Small intestine (tissue), 7 donors: ENCODE data around the gene SOX18. TPM values are rescaled to one million over a fixed set of nuclear protein-coding genes. Genes with fewer than 3 reads are reported as not detected.
"Not testable (repeated sequence)": the region's sequence is repeated elsewhere in the genome, so short reads cannot be mapped to it uniquely, and the experiment has no call there.

ENCODE experiments used
- DNase-seq, 2 donors: peaks; one replicate each; pipeline versions ENCODE4 v3.0.0 to v3.0.0-alpha.2; 2013
- FAIRE-seq: peaks from 2 replicates; lab custom pipeline; 2012; peaks lifted over from hg19 to GRCh38; lab: Jason Lieb, UNC
- H3K27ac ChIP-seq, 3 donors: one replicate each; pipeline ENCODE4 v1.5.1; 2013; ENCODE audit warnings: low read length in 2 of 3, mild to moderate bottlenecking in 2 of 3, control low read depth in 1 of 3, inconsistent platforms in 1 of 3, low read depth in 1 of 3, moderate library complexity in 1 of 3
- H3K27me3 ChIP-seq, 3 donors: one replicate each; pipeline ENCODE4 v1.6.1; 2013; ENCODE audit warnings: low read length in 3 of 3, inconsistent platforms in 1 of 3; ENCODE audit not compliant: control insufficient read depth in 3 of 3, insufficient read depth in 3 of 3
- H3K36me3 ChIP-seq, 3 donors: one replicate each; pipeline ENCODE4 v1.6.1; 2013; ENCODE audit warnings: low read length in 3 of 3, inconsistent platforms in 1 of 3, low read depth in 1 of 3, mild to moderate bottlenecking in 1 of 3, moderate library complexity in 1 of 3; ENCODE audit not compliant: control insufficient read depth in 3 of 3, insufficient read depth in 2 of 3
- H3K4me1 ChIP-seq, 3 donors: one replicate each; pipeline ENCODE4 v1.6.1; 2013; ENCODE audit warnings: low read length in 2 of 3, inconsistent platforms in 1 of 3, low read depth in 1 of 3, mild to moderate bottlenecking in 1 of 3, moderate library complexity in 1 of 3; ENCODE audit not compliant: control insufficient read depth in 3 of 3, insufficient read depth in 2 of 3
- H3K4me3 ChIP-seq, 3 donors: one replicate each; pipeline ENCODE4 v1.5.1; 2013; ENCODE audit warnings: low read length in 3 of 3, control low read depth in 1 of 3, inconsistent platforms in 1 of 3, low read depth in 1 of 3, mild to moderate bottlenecking in 1 of 3, moderate library complexity in 1 of 3
- H3K9me3 ChIP-seq, 2 donors: one replicate each; pipeline ENCODE4 v1.6.1; 2013; ENCODE audit warnings: low read depth in 1 of 2, low read length in 1 of 2; ENCODE audit not compliant: control insufficient read depth in 2 of 2, insufficient read depth in 1 of 2
- WGBS, 3 donors: extraction: QIAGEN DNeasy Blood & Tissue Kit; methylation state at CpG; one replicate each; pipeline ENCODE4 v1.1.7; 2013; 5-methylcytosine and 5-hydroxymethylcytosine counted together
- polyA plus RNA-seq, 4 donors: library from polyadenylated mRNA; stranded (reverse) in 3 of 4; unstranded in 1 of 4; fragments of 200-250 nt in 3 of 4; fragments of 120-200 nt in 1 of 4; gene quantifications; one replicate each; pipeline versions ENCODE4 v1.2.1 to v1.2.3, GENCODE V29; 2013
- donor health status: healthy with polysubstance abuse.
- donor health status: control.
- donor health status: control.
- donor health status: Bipolar disorder and iron deficiency.
- donor health status: healthy.

SOX18 gene
- polyA plus RNA-seq, 4 donors, result 0.67 to 26.8 (median 2.9) TPM

DNA sequence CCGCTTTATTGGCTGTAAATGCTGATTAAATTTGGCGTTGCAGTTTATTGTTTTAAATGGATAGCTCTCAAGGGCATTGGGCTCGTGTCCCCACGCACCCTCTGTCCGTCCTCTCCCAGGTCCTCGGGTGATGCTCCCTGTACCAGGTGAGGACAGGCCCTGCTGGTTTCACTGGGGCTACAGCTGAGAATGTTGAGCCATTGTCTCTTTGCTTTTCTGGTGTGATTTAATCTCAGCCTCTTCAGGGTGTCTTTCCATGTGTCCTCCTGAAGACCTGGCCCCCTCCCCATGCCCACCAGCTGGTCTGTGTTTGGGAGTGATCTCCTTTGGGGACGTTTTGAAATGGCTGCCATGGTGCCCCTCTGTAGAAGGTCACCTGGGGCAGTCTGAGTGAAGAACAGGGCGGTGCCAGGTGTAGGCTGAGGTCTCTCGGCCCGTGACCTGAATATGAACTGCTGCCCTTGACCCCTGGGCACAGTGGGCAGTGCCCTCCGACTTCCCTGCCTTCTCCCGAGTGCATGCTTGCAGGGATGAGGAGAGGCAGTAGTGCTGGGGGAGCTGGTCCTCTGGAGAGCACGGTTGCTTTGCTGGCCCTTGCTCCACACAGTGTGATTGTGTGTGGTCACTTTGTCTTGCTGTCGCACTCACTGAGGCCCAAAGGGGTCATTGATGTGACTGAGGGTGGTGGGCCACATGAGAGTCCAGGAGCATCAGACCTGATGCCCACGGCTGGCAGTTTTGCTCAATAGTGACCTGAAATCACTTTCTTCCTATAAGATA, 25.9 kb downstream of the SOX18 start:
- WGBS, 3 donors, result 37 to 69% (median 50%) methylated on average over 15 of the region's 15 CpGs
- Histone ChIP-seq H3K27ac (no peak overlapping the region), H3K36me3 (peaks cover 18 to 96% (median 29%) of the 10 kb centered on the region in 3 donors), H3K4me1 (peaks cover 0 to 25% (median 2%) of the 10 kb centered on the region in 3 donors), H3K27me3 (peaks cover 0 to 12% (median 0%) of the 10 kb centered on the region in 3 donors), H3K9me3 (no peaks in the 10 kb centered on the region), H3K4me3 (no peak overlapping the region)
- DNase-seq (no peak), FAIRE-seq (no peak)

- Histone ChIP-seq H3K36me3 (peaks cover 20 to 96% (median 29%) of the 10 kb centered on the region in 3 donors), H3K27ac (no peak overlapping the region), H3K27me3 (peaks cover 0 to 12% (median 0%) of the 10 kb centered on the region in 3 donors), H3K4me3 (no peak overlapping the region), H3K9me3 (no peaks in the 10 kb centered on the region), H3K4me1 (peaks cover 0 to 25% (median 2%) of the 10 kb centered on the region in 3 donors)
- WGBS, 3 donors, result 96% methylated on average over 17 of the region's 17 CpGs
- DNase-seq (no peak), FAIRE-seq (no peak)
Measured at GRCh38 chr20:64022671-64023360, 26.6 kb downstream of the SOX18 start.

DNA sequence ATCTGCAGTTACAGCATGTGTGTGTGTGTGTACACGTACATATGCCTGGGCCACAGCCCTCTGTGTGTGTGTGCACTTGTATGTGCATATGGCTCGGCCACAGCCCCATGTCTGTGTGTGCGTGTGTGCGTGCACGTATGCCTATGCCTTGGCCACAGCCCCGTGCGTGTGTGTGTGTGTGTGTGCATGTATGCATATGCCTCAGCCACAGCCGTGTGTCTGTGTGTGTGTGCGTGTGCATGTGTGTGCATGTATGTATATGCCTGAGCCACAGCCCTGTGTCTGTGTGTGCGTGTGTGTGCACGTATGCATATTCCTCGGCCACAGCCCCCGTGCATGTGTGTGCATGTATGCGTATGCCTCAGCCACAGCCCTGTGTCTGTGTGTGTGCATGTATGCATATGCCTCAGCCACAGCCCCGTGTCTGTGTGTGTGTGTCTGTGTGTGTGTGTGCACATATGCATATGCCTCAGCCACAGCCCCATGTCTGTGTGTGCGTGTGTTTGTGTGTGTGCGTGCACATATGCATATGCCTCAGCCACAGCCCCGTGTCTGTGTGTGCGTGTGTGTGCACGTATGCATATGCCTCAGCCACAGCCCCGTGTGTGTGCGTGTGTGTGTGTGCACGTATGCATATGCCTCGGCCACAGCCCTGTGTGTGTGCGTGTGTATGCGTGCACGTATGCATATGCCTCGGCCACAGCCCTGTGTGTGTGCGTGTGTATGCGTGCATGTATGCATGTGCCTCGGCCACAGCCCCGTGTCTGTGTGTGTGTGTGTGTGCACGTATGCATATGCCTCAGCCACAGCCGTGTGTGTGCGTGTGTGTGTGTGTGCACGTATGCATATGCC, 28.1 kb downstream of the SOX18 start:
- H3K4me3 ChIP-seq, result no peak overlapping the region
- no peak for DNase-seq
- H3K27me3 ChIP-seq, result no peaks in the 10 kb centered on the region
- FAIRE-seq, result no peak
- WGBS, 3 donors, result 96 to 98% (median 96%) methylated on average over 36 of the region's 36 CpGs
- H3K36me3 ChIP-seq, result peaks cover 19 to 91% (median 25%) of the 10 kb centered on the region in 3 donors
- H3K4me1 ChIP-seq, result peaks cover 0 to 25% (median 2%) of the 10 kb centered on the region in 3 donors
- no peak overlapping the region for H3K27ac ChIP-seq
- no peaks in the 10 kb centered on the region for H3K9me3 ChIP-seq

DNA sequence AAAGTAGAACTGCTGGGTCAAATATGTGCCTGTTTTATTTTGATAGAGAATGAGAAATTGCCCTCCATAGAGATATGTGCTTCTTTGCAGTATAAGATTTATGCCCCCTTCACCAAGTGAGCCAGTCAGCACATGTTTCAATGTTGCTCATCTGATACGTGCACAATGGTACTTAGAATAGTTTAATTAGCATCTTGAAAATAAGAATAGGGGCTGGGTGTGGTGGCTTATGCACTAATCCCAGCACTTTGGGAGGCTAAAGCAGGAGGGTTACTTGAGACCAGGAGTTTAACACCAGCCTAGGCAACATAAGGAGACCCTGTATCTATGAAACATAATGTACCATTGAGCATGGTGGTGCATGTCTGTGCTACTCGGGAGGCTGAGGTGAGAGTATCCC, 33.8 kb downstream of the SOX18 start:
- Histone ChIP-seq H3K36me3 (peaks cover 21 to 76% (median 31%) of the 10 kb centered on the region in 3 donors), H3K27ac (no peak overlapping the region), H3K9me3 (peaks cover 0 to 3% of the 10 kb centered on the region in 2 donors), H3K4me3 (no peak overlapping the region), H3K27me3 (no peaks in the 10 kb centered on the region), H3K4me1 (no peaks in the 10 kb centered on the region)
- WGBS, 3 donors, result 93 to 96% (median 94%) methylated on average over 2 of the region's 2 CpGs
- no peak for FAIRE-seq
- no peak for DNase-seq

DNA sequence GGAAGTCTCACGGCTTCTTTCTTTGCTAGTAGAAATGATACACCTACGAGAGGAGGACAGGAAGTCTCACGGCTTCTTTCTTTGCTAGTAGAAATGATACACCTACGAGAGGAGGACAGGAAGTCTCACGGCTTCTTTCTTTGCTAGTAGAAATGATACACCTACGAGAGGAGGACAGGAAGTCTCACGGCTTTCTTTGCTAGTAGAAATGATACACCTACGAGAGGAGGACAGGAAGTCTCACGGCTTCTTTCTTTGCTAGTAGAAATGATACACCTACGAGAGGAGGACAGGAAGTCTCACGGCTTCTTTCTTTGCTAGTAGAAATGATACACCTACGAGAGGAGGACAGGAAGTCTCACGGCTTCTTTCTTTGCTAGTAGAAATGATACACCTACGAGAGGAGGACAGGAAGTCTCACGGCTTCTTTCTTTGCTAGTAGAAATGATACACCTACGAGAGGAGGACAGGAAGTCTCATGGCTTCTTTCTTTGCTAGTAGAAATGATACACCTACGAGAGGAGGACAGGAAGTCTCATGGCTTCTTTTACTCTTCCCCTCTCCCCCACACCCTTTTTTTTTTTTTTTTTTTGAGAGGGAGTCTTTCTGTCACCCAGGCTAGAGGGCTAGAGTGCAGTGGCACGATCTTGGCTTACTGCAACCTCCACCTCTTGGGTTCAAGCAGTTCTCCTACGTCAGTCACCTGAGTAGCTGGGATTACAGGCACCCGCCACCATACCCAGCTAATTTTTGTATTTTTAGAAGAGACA, 36.9 kb downstream of the SOX18 start:
- H3K4me3 ChIP-seq, H3K4me1 ChIP-seq, H3K27me3 ChIP-seq, FAIRE-seq, DNase-seq: not testable (repeated sequence)
- peak overlapping the region in 2 of 3 donors; percentile 35 to 50 for H3K27ac ChIP-seq
- 84 to 85% (median 85%) methylated on average over 9 to 10 of the region's 20 CpGs for WGBS, 3 donors
- H3K9me3 ChIP-seq, result peaks cover 0 to 13% of the 10 kb centered on the region in 2 donors
- H3K36me3 ChIP-seq, result peaks cover 10 to 75% (median 27%) of the 10 kb centered on the region in 3 donors

- DNase-seq (no peak), FAIRE-seq (no peak)
- Histone ChIP-seq H3K4me3 (no peak overlapping the region), H3K27me3 (no peaks in the 10 kb centered on the region), H3K27ac (peak overlapping the region in 1 of 3 donors; percentile 69), H3K9me3 (peaks cover 0 to 13% of the 10 kb centered on the region in 2 donors), H3K36me3 (peaks cover 8 to 78% (median 25%) of the 10 kb centered on the region in 3 donors), H3K4me1 (no peaks in the 10 kb centered on the region)
- 96 to 98% (median 96%) methylated on average over 16 of the region's 16 CpGs for WGBS, 3 donors
Measured at GRCh38 chr20:64011366-64011779, 38.1 kb downstream of the SOX18 start.

DNA sequence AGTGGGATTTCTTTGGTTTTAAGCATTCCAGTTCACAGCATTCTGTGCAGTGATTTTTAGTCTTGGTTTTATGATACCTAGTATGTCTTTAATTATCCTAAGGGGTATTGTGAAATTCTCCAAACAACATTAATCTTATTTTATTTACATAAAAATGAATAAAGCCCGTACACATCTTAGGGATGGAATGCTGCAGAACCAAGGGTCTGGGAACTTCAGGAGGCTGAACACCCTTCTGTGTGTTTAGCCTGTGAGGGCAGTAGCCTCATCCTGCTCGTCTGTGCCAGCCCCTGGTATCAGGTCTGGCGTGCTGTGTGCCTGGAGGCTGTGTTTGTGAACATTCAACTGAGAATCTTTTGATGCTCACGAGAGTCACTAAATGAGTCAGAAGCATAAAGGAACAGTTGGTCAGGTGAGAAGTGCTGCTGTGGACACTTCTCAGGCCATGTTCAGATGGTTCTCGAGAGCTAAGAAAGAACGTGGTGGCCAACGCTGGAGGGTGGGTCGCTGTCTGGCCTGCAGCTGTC, 38.7 kb downstream of the SOX18 start:
- peaks cover 8 to 77% (median 24%) of the 10 kb centered on the region in 3 donors for H3K36me3 ChIP-seq

More for the DNA sequence above, 38.7 kb downstream of the SOX18 start:
- peaks cover 0 to 13% of the 10 kb centered on the region in 2 donors for H3K9me3 ChIP-seq
- no peak overlapping the region for H3K4me3 ChIP-seq
- H3K4me1 ChIP-seq, result no peaks in the 10 kb centered on the region
- H3K27ac ChIP-seq, result peak overlapping the region in 1 of 3 donors; percentile 69
- WGBS, 3 donors, result 88 to 93% (median 88%) methylated on average over 8 of the region's 8 CpGs
- DNase-seq (no peak), FAIRE-seq (no peak)
- no peaks in the 10 kb centered on the region for H3K27me3 ChIP-seq
